ENCODE measurements around the gene PRCD. TPM values are rescaled to one million over a fixed set of nuclear protein-coding genes. Genes with fewer than 3 reads are reported as not detected.

Gene PRCD
- total and polyA plus RNA-seq, 12 donors: 1.5 to 37.2 (median 5.0) TPM; not detected in 2

DNA sequence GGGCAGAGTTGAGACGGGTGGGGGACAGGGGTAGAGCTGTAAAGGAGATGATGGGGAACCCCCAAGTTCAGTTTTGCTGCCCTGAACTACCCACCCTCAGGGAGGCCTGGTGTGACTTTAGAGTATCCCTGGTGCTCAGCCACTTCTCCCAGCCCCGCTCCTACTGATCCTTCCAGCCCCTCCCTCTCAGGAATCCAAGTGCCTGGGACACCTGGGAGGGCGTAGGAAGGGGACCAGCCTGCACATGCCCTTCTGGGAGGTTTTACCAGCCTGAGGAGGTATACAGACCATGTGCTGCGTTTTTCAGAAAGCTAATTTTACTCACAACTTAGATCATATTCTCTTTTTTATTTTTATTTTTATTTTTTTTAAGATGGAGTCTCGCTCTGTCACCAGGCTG lies 41.7 kb downstream of the PRCD start:
- DNase-seq: no peak
- intact Hi-C loops (cut with DNase I): loop anchor here in 1 of 2 donors (10.0 kb wide), 1 partner anchor 57 kb away; no protein-coding TSS in a partner anchor
- no peak for TF ChIP-seq POLR2A (IDR thresholded peaks at IDR 0.05)
- no peak for TF ChIP-seq CTCF (IDR thresholded peaks at IDR 0.05)
- H3K27me3 ChIP-seq: no peaks in the 10 kb centered on the region
- no peak overlapping the region for H3K4me3 ChIP-seq
- no peaks in the 10 kb centered on the region for H3K36me3 ChIP-seq (replicated peaks in 1 of 2)
- no peaks in the 10 kb centered on the region for H3K9me3 ChIP-seq (replicated peaks in 1 of 3)
- 87 to 93% (median 92%) methylated on average over 5 of the region's 5 CpGs for WGBS, 4 donors
- peaks cover 0 to 13% of the 10 kb centered on the region in 2 donors for H3K4me1 ChIP-seq (replicated peaks in 1 of 2)
- no peak overlapping the region for H3K27ac ChIP-seq

DNA sequence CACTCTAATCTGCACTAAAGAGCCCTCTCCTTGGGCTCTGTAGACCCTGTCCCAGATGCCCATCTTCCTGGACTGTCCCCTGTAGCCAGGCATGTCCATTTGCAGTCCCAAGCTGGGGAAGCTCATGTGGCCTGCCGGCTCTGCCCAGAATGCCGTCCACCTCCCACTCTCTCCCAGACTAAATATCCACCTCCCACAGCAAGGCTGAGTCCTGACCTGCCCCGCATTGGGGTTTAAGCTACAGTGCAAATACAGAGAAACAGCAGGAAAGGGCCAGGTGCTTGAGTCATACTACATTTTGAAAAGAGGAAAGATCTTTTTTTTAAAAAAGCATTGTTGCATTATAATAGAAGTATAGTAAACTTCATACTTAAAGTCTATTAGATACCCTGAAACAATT lies 42.8 kb downstream of the PRCD start:
- H3K9me3 ChIP-seq (replicated peaks in 1 of 3): no peaks in the 10 kb centered on the region
- no peak for TF ChIP-seq POLR2A (IDR thresholded peaks at IDR 0.05)
- no peak for TF ChIP-seq CTCF (IDR thresholded peaks at IDR 0.05)
- H3K27ac ChIP-seq: no peak overlapping the region
- 29 to 61% (median 46%) methylated on average over 3 of the region's 3 CpGs for WGBS, 4 donors
- H3K4me3 ChIP-seq: no peak overlapping the region
- H3K36me3 ChIP-seq (replicated peaks in 1 of 2): no peaks in the 10 kb centered on the region
- H3K4me1 ChIP-seq (replicated peaks in 1 of 2): peaks cover 0 to 13% of the 10 kb centered on the region in 2 donors
- no peak for DNase-seq
- intact Hi-C loops (cut with DNase I): loop anchor here in 1 of 2 donors (10.0 kb wide), 1 partner anchor 58 kb away; no protein-coding TSS in a partner anchor
- no peaks in the 10 kb centered on the region for H3K27me3 ChIP-seq

DNA sequence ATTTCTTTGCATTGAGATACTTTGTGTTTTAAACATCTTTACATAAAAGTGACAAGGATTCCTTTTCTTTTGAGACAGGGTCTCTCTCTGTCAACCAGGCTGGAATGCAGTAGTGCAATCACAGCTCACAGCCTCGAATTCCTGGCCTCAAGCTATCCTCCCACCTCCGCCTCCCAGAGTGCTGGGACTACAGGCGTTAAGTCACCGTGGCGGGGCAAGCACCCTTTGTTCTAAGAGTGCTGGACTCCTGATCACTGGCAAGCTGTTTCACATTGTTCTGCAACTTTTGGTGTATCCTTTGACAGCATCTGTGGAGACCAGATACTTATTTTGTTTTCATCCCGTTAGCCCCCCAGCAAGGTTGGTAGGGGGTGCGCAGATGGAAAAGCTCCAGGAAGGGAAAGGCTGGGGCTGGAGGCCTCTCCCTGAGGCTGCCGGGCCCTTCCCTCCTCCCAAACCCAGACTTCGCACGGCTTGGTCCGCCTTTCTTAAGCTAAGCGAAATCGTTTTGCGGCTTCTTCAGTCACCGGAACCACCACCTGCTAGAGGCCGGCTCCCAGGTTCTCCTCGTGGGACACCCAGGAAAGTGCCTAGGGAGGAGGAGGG lies 44.7 kb downstream of the PRCD start:
- H3K27me3 ChIP-seq: no peaks in the 10 kb centered on the region
- 35 to 58% (median 46%) methylated on average over 11 to 17 of the region's 17 CpGs for WGBS, 4 donors
- TF ChIP-seq CTCF (IDR thresholded peaks at IDR 0.05) (no peak), POLR2A (IDR thresholded peaks at IDR 0.05) (no peak)
- no peaks in the 10 kb centered on the region for H3K9me3 ChIP-seq (replicated peaks in 1 of 3)
- H3K4me1 ChIP-seq (replicated peaks in 1 of 2): peaks cover 0 to 13% of the 10 kb centered on the region in 2 donors
- intact Hi-C loops (cut with DNase I): loop anchor here (5.0 to 10.0 kb wide), 2 partner anchors 60 to 62 kb away; no protein-coding TSS in a partner anchor
- H3K36me3 ChIP-seq (replicated peaks in 1 of 2): no peaks in the 10 kb centered on the region
- H3K27ac ChIP-seq: peak overlapping the region in 1 of 5 donors; percentile 30
- no peak for DNase-seq
- peak overlapping the region in 2 of 4 donors; percentile 57 to 77 for H3K4me3 ChIP-seq

DNA sequence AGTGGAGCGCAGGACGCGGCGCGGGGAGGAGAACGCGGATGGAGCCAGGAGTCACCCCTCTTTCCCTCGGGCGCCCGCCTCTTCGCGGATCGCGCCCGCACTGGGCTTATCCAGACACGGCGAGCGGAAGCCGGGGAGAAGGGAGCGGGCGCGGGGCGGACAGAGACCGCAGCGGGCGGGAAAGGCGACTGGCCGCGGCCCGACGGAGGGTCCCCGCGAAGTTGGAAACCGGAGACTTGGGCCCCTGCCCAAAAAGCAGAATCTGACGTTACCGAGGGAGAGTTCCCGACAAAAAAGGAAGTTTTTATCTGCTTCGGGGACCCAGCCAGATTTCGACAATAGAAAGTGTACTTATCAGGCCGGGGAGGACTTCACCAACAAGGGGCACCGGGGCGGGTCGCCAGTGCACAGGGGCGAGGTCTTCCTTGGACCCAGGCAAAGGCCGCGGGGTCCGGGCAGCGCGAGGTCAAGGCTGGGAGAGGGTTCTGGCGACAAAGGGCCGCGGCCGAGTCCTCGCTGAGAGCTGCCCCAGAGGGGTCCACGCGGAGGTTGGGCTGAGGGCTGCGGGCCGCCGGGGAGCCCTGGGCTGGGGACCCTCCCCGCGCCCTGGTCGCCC lies 45.3 kb downstream of the PRCD start:
- Histone ChIP-seq H3K27me3 (no peaks in the 10 kb centered on the region), H3K27ac (peak overlapping the region in 2 of 5 donors; percentile 30 to 61), H3K4me1 (replicated peaks in 1 of 2) (peaks cover 0 to 13% of the 10 kb centered on the region in 2 donors), H3K4me3 (peak overlapping the region in 3 of 4 donors; percentile 6 to 77 (median 57)), H3K9me3 (replicated peaks in 1 of 3) (no peaks in the 10 kb centered on the region), H3K36me3 (replicated peaks in 1 of 2) (no peaks in the 10 kb centered on the region)
- peak in 3 of 7 donors; percentile 27 to 33 (median 32) for DNase-seq
- intact Hi-C loops (cut with DNase I): loop anchor here (5.0 to 10.0 kb wide), 2 partner anchors 60 to 63 kb away; no protein-coding TSS in a partner anchor
- no peak for TF ChIP-seq POLR2A (IDR thresholded peaks at IDR 0.05)
- no peak for TF ChIP-seq CTCF (IDR thresholded peaks at IDR 0.05)
- WGBS, 4 donors: 1 to 3% (median 2%) methylated on average over 15 to 62 of the region's 62 CpGs; no CpG with 5 or more reads in 1 of the 4 donors

All from adrenal gland (tissue), 12 donors.